ENCODE results near the gene OR6N1.
A peak's percentile ranks its signal among the peaks of the same experiment; 100 is the strongest.

Gene OR6N1

DNA sequence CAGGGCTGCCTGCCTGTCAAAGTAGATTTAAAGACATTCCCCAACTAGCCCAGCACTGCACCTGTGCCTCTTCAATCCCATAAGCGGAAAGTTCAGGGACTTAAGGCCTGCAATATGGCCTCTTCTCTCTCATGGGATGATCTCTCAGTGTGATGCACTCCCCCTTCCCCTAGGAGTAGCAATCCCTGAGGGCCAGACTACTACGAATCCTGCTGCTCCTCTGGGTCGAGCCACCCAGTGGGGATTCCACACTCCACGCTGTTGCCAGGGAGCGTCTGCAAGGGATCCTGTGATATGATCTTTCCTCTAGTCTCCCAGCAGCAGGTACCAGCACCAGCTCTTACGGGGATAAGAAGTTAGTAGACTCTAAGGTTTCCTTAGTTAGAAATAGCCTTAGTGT, 22.3 kb upstream of the OR6N1 start:
- Histone ChIP-seq H2AFZ (ENCODE audit: low read depth) (no peak overlapping the region), H3K79me2 (ENCODE audit: insufficient read depth, low read depth) (no peaks in the 10 kb centered on the region), H3K4me2 (no peak overlapping the region), H4K20me1 (ENCODE audit: insufficient read depth) (no peaks in the 10 kb centered on the region), H3K4me3 (IDR thresholded peaks at IDR 0.05; ENCODE audit: insufficient read depth, low read depth, low read length) (no peak overlapping the region), H3K36me3 (ENCODE audit: insufficient read depth) (no peaks in the 10 kb centered on the region), H3K27ac (no peak overlapping the region), H3K4me1 (ENCODE audit: low read depth, poor library complexity, severe bottlenecking) (no peaks in the 10 kb centered on the region), H3K9ac (no peak overlapping the region), H3K27me3 (ENCODE audit: insufficient read depth, low read depth) (no peaks in the 10 kb centered on the region)
- TF ChIP-seq, protein P1, sequence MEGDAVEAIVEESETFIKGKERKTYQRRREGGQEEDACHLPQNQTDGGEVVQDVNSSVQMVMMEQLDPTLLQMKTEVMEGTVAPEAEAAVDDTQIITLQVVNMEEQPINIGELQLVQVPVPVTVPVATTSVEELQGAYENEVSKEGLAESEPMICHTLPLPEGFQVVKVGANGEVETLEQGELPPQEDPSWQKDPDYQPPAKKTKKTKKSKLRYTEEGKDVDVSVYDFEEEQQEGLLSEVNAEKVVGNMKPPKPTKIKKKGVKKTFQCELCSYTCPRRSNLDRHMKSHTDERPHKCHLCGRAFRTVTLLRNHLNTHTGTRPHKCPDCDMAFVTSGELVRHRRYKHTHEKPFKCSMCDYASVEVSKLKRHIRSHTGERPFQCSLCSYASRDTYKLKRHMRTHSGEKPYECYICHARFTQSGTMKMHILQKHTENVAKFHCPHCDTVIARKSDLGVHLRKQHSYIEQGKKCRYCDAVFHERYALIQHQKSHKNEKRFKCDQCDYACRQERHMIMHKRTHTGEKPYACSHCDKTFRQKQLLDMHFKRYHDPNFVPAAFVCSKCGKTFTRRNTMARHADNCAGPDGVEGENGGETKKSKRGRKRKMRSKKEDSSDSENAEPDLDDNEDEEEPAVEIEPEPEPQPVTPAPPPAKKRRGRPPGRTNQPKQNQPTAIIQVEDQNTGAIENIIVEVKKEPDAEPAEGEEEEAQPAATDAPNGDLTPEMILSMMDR (conservative IDR thresholded peaks at IDR 0.05; ENCODE audit: low read depth, low read length): no peak

DNA sequence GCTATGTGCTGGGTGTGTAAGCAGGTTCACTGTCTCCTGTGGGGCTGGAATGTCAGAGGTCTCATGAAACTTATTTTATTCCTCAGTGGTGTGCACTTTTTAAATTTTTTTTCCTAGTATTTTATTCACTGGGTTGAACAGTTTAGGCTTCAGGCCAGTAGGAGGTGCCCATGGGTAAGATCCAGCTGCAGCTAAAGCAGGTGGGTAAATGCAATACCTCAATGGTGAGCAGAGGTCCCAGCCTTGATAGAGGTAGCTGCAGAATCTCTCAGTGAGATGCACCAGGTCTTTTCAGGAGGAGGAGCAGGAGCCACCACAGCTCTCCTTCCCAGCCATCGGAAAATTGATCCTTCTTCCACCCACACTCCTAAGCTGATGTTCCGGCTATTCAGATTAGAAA, 21.6 kb upstream of the OR6N1 start:
- no peaks in the 10 kb centered on the region for H3K4me1 ChIP-seq (ENCODE audit: low read depth, poor library complexity, severe bottlenecking)
- H2AFZ ChIP-seq (ENCODE audit: low read depth): no peak overlapping the region
- no peaks in the 10 kb centered on the region for H3K36me3 ChIP-seq (ENCODE audit: insufficient read depth)
- no peak overlapping the region for H3K9ac ChIP-seq
- H3K4me3 ChIP-seq (IDR thresholded peaks at IDR 0.05; ENCODE audit: insufficient read depth, low read depth, low read length): no peak overlapping the region
- no peaks in the 10 kb centered on the region for H3K27me3 ChIP-seq (ENCODE audit: insufficient read depth, low read depth)
- H4K20me1 ChIP-seq (ENCODE audit: insufficient read depth): no peaks in the 10 kb centered on the region
- H3K27ac ChIP-seq: no peak overlapping the region
- TF ChIP-seq, protein P1 (conservative IDR thresholded peaks at IDR 0.05; ENCODE audit: low read depth, low read length): peak; percentile 46
- no peak overlapping the region for H3K4me2 ChIP-seq
- no peaks in the 10 kb centered on the region for H3K79me2 ChIP-seq (ENCODE audit: insufficient read depth, low read depth)

DNA sequence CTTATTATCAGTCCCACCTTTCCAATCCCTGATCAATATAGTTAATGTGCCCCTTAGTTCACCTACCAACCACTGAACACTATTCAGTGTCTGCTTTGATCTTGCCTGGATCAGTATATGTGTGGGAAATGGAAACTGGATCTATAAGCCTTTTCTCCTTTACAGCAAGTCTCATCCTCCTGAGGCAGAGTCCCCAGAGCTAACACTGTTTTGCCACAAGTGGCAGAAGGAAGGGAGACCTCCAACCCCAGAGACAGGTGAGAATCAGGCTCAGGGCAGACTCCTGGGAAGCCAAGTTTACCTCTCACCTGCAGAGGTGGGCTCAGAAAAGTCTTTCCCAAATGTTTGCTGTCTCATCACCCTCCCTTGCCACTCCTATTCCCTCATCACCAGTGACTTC, 9.1 kb upstream of the OR6N1 start, which contains the start of gene OR6N2:
TSS of gene OR6N2 (minus strand) at position 101 of the 400 bp plus-strand sequence. CDS start 3,569 bp downstream, outside the sequence.
- no peak within 1 kb of the TSS for H3K27ac ChIP-seq
- H2AFZ ChIP-seq (ENCODE audit: low read depth): no peak within 1 kb of the TSS
- no peak within 1 kb of the TSS for H3K4me2 ChIP-seq

DNA sequence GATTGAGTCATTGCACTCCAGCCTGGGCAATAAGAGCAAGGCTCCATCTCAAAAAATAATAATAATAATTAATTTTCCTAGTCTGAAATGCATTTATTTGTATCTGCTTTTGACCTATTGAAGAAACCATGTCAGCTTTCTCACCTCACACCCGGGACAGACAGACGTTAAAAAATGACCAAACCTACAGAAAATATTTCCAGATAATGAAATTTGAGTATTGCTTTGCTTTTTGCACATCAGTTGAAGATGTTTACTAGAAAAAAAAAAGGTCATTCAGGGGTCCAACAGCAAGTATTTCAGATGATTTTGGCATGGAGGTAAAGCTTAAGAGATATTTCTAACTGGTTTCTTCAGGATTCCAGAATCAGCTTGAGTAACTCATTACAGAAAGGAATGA, 17.6 kb downstream of the OR6N1 start, which contains the start of gene OR6K6:
TSS of gene OR6K6 (plus strand) at position 301 of the 400 bp plus-strand sequence. CDS start 168 bp downstream, outside the sequence.
- H2AFZ ChIP-seq (ENCODE audit: low read depth): no peak within 1 kb of the TSS
- TF ChIP-seq, protein P1 (conservative IDR thresholded peaks at IDR 0.05; ENCODE audit: low read depth, low read length): no peak
- H3K27ac ChIP-seq: no peak within 1 kb of the TSS
- H3K4me1 ChIP-seq (ENCODE audit: low read depth, poor library complexity, severe bottlenecking): no peaks in the 10 kb centered on the region
- H3K27me3 ChIP-seq (ENCODE audit: insufficient read depth, low read depth): no peaks in the 10 kb centered on the region
- H4K20me1 ChIP-seq (ENCODE audit: insufficient read depth): no peaks in the 10 kb centered on the region
- no peak within 1 kb of the TSS for H3K9ac ChIP-seq
- no peaks in the 10 kb centered on the region for H3K79me2 ChIP-seq (ENCODE audit: insufficient read depth, low read depth)
- no peaks in the 10 kb centered on the region for H3K36me3 ChIP-seq (ENCODE audit: insufficient read depth)
- no peak within 1 kb of the TSS for H3K4me3 ChIP-seq (IDR thresholded peaks at IDR 0.05; ENCODE audit: insufficient read depth, low read depth, low read length)
- H3K4me2 ChIP-seq: no peak within 1 kb of the TSS

More for the DNA sequence above, 9.1 kb upstream of the OR6N1 start, which contains the start of gene OR6N2:
- Histone ChIP-seq H4K20me1 (ENCODE audit: insufficient read depth) (no peaks in the 10 kb centered on the region), H3K36me3 (ENCODE audit: insufficient read depth) (no peaks in the 10 kb centered on the region), H3K4me3 (IDR thresholded peaks at IDR 0.05; ENCODE audit: insufficient read depth, low read depth, low read length) (no peak within 1 kb of the TSS), H3K27me3 (ENCODE audit: insufficient read depth, low read depth) (no peaks in the 10 kb centered on the region), H3K4me1 (ENCODE audit: low read depth, poor library complexity, severe bottlenecking) (no peaks in the 10 kb centered on the region), H3K79me2 (ENCODE audit: insufficient read depth, low read depth) (no peaks in the 10 kb centered on the region), H3K9ac (no peak within 1 kb of the TSS)
- TF ChIP-seq, protein P1 (conservative IDR thresholded peaks at IDR 0.05; ENCODE audit: low read depth, low read length): no peak

Data from KMS-11 (cell line).